HCT116 (cell line): ENCODE data around the gene MAGED1. TPM values are rescaled to one million over a fixed set of nuclear protein-coding genes. Genes with fewer than 3 reads are reported as not detected.

Source experiments
- ATAC-seq: fragments of 200-7000 bp; cut with Tn5 transposase; 2 replicates; pipeline ENCODE4 v1.9.1; 2020; ENCODE audit warnings: mild to moderate bottlenecking, moderate library complexity
- BruUV-seq: library from RNA; stranded (reverse); fragments of 400-500 nt; replicated peaks from 2 replicates; lab custom pipeline; 2021; lab: Mats Ljungman, UMichigan
- CTCF ChIA-PET: fragments of 300-600 bp; sonication (Branson Sonifier 250); formaldehyde crosslinking; loops from one replicate; lab custom pipeline; 2021; ENCODE audit warnings: antibody characterized with exemption; lab: Charles Lee
- POLR2A ChIA-PET: fragments of 300-600, 350-600 bp; sonication (Branson Sonifier 250); formaldehyde crosslinking; loops from one replicate; lab custom pipeline; 2021; ENCODE audit warnings: antibody characterized with exemption; lab: Charles Lee
- RAD21 ChIA-PET, 2 experiments: fragments of 300-600 bp; sonication (Branson Sonifier 250); formaldehyde crosslinking; loops; one replicate each; lab custom pipeline; 2023; ENCODE audit warnings: low total read pairs in 2 of 2; ENCODE audit not compliant: uncharacterized antibody in 2 of 2, unreplicated experiment in 2 of 2, low non-redundant PET in 1 of 2; lab: Charles Lee
- DNase-seq: peaks from one replicate; pipeline ENCODE4 v3.0.0-alpha.2; 2010; ENCODE audit warnings: low read depth, low spot score
- H2AFZ ChIP-seq: fragments of 200-600 bp; shearing (Covaris generic), sonication (generic); 2 replicates; pipeline ENCODE4 v1.6.1; 2017; ENCODE audit warnings: low read depth, mixed run types, mixed read lengths, antibody characterized with exemption, low read length; ENCODE audit not compliant: poor library complexity, severe bottlenecking
- H3K27ac ChIP-seq: 2 replicates; pipeline ENCODE4 v1.5.1; 2012; ENCODE audit warnings: low read depth, low read length
- H3K27me3 ChIP-seq: fragments of 200-600 bp; sonication (generic); 2 replicates; pipeline ENCODE4 v1.6.1; 2016; ENCODE audit warnings: mixed run types, low read length, mixed read lengths; ENCODE audit not compliant: insufficient read depth
- H3K36me3 ChIP-seq, 2 experiments: fragments of 200-500 bp in 1 of 2; fragments of 200-600 bp in 1 of 2; sonication (Bioruptor generic) in 1 of 2; sonication (generic) in 1 of 2; 2 replicates each; pipeline versions ENCODE4 v1.5.1 to v1.6.1; 2014 to 2016; ENCODE audit warnings: low read length in 2 of 2, inconsistent platforms in 1 of 2, mixed read lengths in 1 of 2, mixed run types in 1 of 2; ENCODE audit not compliant: insufficient read depth in 2 of 2, control insufficient read depth in 1 of 2
- H3K4me1 ChIP-seq, 2 experiments: fragments of 200-600 bp in 1 of 2; sonication (generic) in 1 of 2; 2 replicates each; pipeline versions ENCODE4 v1.5.1 to v1.6.1; 2012 to 2017; ENCODE audit warnings: low read length in 2 of 2, inconsistent platforms in 1 of 2, mild to moderate bottlenecking in 1 of 2, mixed read lengths in 1 of 2, mixed run types in 1 of 2, moderate library complexity in 1 of 2; ENCODE audit not compliant: insufficient read depth in 2 of 2, control insufficient read depth in 1 of 2
- H3K4me2 ChIP-seq: fragments of 200-600 bp; sonication (generic); 2 replicates; pipeline ENCODE4 v1.6.1; 2017; ENCODE audit warnings: mixed run types, low read length, mixed read lengths
- H3K4me3 ChIP-seq, 2 experiments: fragments of 200-600 bp in 1 of 2; sonication (generic) in 1 of 2; replicated peaks in 1 of 2; 2 replicates each; pipeline ENCODE4 v1.5.1; 2011 to 2016; ENCODE audit warnings: low read length in 2 of 2, control low read depth in 1 of 2, low read depth in 1 of 2, mild to moderate bottlenecking in 1 of 2, mixed read lengths in 1 of 2, mixed run types in 1 of 2
- H3K79me2 ChIP-seq: fragments of 200-600 bp; sonication (generic); 2 replicates; pipeline ENCODE4 v1.6.1; 2017; ENCODE audit warnings: mild to moderate bottlenecking, mixed run types, low read length, moderate library complexity, mixed read lengths; ENCODE audit not compliant: insufficient read depth
- H3K9ac ChIP-seq: fragments of 200-600 bp; sonication (generic); 2 replicates; pipeline ENCODE4 v1.6.1; 2016; ENCODE audit warnings: low read length, mixed read lengths
- H3K9me2 ChIP-seq: fragments of 200-600 bp; sonication (generic), shearing (Covaris generic); 2 replicates; pipeline ENCODE4 v1.6.1; 2017; ENCODE audit warnings: mixed run types, mild to moderate bottlenecking, moderate library complexity; ENCODE audit not compliant: insufficient read depth
- H3K9me3 ChIP-seq, 2 experiments: fragments of 200-500 bp in 1 of 2; fragments of 200-600 bp in 1 of 2; sonication (Bioruptor generic) in 1 of 2; sonication (generic) in 1 of 2; 2 replicates each; pipeline ENCODE4 v1.6.1; 2014 to 2017; ENCODE audit warnings: low read length in 2 of 2, mixed read lengths in 2 of 2, inconsistent platforms in 1 of 2, low read depth in 1 of 2, mild to moderate bottlenecking in 1 of 2, mixed run types in 1 of 2, moderate library complexity in 1 of 2; ENCODE audit not compliant: control insufficient read depth in 1 of 2, insufficient read depth in 1 of 2
- H4K20me1 ChIP-seq: fragments of 200-600 bp; sonication (generic), shearing (Covaris generic); 2 replicates; pipeline ENCODE4 v1.6.1; 2017; ENCODE audit warnings: mixed run types, mild to moderate bottlenecking, moderate library complexity; ENCODE audit not compliant: insufficient read depth
- CBX3 ChIP-seq: IDR thresholded peaks from 2 replicates; pipeline ENCODE4 v1.6.1; 2012; ENCODE audit warnings: low read depth
- CTCF ChIP-seq, 3 experiments: fragments of 200-600 bp in 1 of 3; sonication (generic) in 1 of 3; IDR thresholded peaks in 2 of 3; conservative IDR thresholded peaks in 1 of 3; 2 replicates each; pipeline ENCODE4 v1.5.1; 2012 to 2017; ENCODE audit warnings: low read depth in 2 of 3, low read length in 2 of 3, antibody characterized with exemption in 1 of 3, borderline replicate concordance in 1 of 3, control low read depth in 1 of 3, mild to moderate bottlenecking in 1 of 3, mixed read lengths in 1 of 3, mixed run types in 1 of 3, moderate library complexity in 1 of 3; ENCODE audit not compliant: insufficient read depth in 1 of 3
- ELF1 ChIP-seq: IDR thresholded peaks from 2 replicates; pipeline ENCODE4 v1.6.1; 2012; ENCODE audit warnings: low read depth, borderline replicate concordance
- EZH2 ChIP-seq: fragments of 200-600 bp; sonication (generic); IDR thresholded peaks from 2 replicates; pipeline ENCODE4 v1.6.1; 2017; ENCODE audit warnings: antibody characterized with exemption, mixed run types
- EZH2phosphoT487 ChIP-seq: fragments of 200-600 bp; IDR thresholded peaks from 2 replicates; pipeline ENCODE4 v1.6.1; 2018; ENCODE audit warnings: antibody characterized with exemption, borderline replicate concordance
- JUND ChIP-seq: IDR thresholded peaks from 2 replicates; pipeline ENCODE4 v1.6.1; 2012
- RAD21 ChIP-seq: IDR thresholded peaks from 2 replicates; pipeline ENCODE4 v1.6.1; 2012; ENCODE audit warnings: low read depth, mild to moderate bottlenecking
- TCF7L2 ChIP-seq: IDR thresholded peaks from 2 replicates; pipeline ENCODE4 v1.7.0; 2011; ENCODE audit warnings: borderline replicate concordance, inconsistent platforms; ENCODE audit not compliant: insufficient read depth, insufficient read length; ENCODE audit errors: extremely low read depth
- YY1 ChIP-seq: IDR thresholded peaks from 2 replicates; pipeline ENCODE4 v1.6.1; 2011; ENCODE audit warnings: low read length, low read depth, moderate library complexity, mild to moderate bottlenecking; ENCODE audit not compliant: insufficient replicate concordance; ENCODE audit errors: extremely low read depth
- ZFX ChIP-seq: fragments of 450-650 bp; IDR thresholded peaks from 2 replicates; pipeline ENCODE4 v1.6.1; 2017
- ZNF274 ChIP-seq: fragments of 200-500 bp; sonication (Bioruptor generic); IDR thresholded peaks from 2 replicates; pipeline ENCODE4 v1.6.1; 2014; ENCODE audit warnings: mild to moderate bottlenecking, low read depth, low read length, inconsistent platforms
- intact Hi-C: fragments of 100-400 bp; cut with micrococcal nuclease; formaldehyde crosslinking; loops from 2 replicates; pipeline ENCODE4 v1.10.0; 2022
- total RNA-seq: library from RNA; stranded (reverse); gene quantifications from one replicate; pipeline ENCODE4 v1.2.1, GENCODE V29; 2021; ENCODE audit not compliant: unreplicated experiment
- TF ChIP-seq, protein P1 (sequence below): IDR thresholded peaks from 2 replicates; pipeline ENCODE4 v1.6.1; 2012; ENCODE audit warnings: low read depth
- TF ChIP-seq, protein P2 (sequence below): IDR thresholded peaks from 2 replicates; pipeline ENCODE4 v1.6.1; 2012

MAGED1 gene
- total RNA-seq, 1 experiment from 2014 or later = 82.3 TPM

DNA sequence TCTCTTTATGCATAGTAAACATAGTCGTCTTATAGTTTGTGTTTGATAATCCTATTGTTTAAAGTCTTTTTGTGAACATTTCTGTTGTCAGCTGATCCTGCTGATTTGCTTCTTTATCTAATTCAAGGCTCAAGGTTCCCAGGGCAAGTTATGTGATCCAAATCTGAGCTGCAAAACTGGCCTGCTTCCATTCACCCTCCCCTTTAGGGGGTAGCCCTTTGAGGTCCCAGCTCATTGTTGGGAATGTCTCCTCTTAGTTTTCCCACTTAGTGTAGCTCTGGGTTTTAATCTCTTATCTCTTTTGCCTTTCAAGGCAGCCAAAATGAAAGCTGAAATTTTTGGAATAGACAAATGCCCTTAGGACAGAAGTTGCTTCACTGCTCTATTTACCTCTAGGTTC lies 40.2 kb upstream of the MAGED1 start:
- no peaks in the 10 kb centered on the region for H3K9me2 ChIP-seq
- no peak overlapping the region for H3K4me3 ChIP-seq
- ATAC-seq (no peak), DNase-seq (no peak)
- ChIA-PET CTCF (no interaction called here), RAD21 (no interaction called here), POLR2A (no interaction called here)
- H3K27ac ChIP-seq = no peak overlapping the region
- intact Hi-C loops = no loop called here
- no peak overlapping the region for H3K4me2 ChIP-seq
- TF ChIP-seq CBX3 = no peak
- TF ChIP-seq ZNF274 = no peak
- no peak for TF ChIP-seq ZFX
- BruUV-seq = no TSS peak
- no peaks in the 10 kb centered on the region for H4K20me1 ChIP-seq
- no peak overlapping the region for H3K9ac ChIP-seq
- H3K27me3 ChIP-seq = no peaks in the 10 kb centered on the region
- H3K36me3 ChIP-seq = no peaks in the 10 kb centered on the region; a peak in 1 of 4 replicates
- no peak overlapping the region for H2AFZ ChIP-seq
- H3K4me1 ChIP-seq = no peaks in the 10 kb centered on the region
- no peaks in the 10 kb centered on the region for H3K9me3 ChIP-seq
- peaks cover 13% of the 10 kb centered on the region for H3K79me2 ChIP-seq

GRCh38 chrX:51855698-51856097 lies 37.7 kb upstream of the MAGED1 start:
- Histone ChIP-seq H3K4me3 (no peak overlapping the region), H2AFZ (no peak overlapping the region), H3K9ac (no peak overlapping the region), H3K79me2 (peaks cover 9% of the 10 kb centered on the region), H3K27ac (no peak overlapping the region), H3K9me3 (no peaks in the 10 kb centered on the region; a peak in 1 of 4 replicates), H3K9me2 (no peaks in the 10 kb centered on the region), H4K20me1 (no peaks in the 10 kb centered on the region), H3K4me1 (no peaks in the 10 kb centered on the region), H3K27me3 (no peaks in the 10 kb centered on the region), H3K36me3 (no peaks in the 10 kb centered on the region; a peak in 1 of 4 replicates), H3K4me2 (no peak overlapping the region)
- DNase-seq (no peak), ATAC-seq (no peak)
- POLR2A ChIA-PET = no interaction called here
- no TSS peak for BruUV-seq
- RAD21 ChIA-PET = no interaction called here
- intact Hi-C loops = no loop called here
- CTCF ChIA-PET = no interaction called here
- TF ChIP-seq EZH2 = no peak
- no peak for TF ChIP-seq CTCF (IDR thresholded peaks at IDR 0.05 in 2 of 3, conservative IDR thresholded peaks at IDR 0.05 in 1 of 3; ENCODE audit: borderline replicate concordance in 1 of 3, insufficient read depth in 1 of 3, low read depth in 2 of 3, low read length in 2 of 3)
- no peak for TF ChIP-seq ZFX
- no peak for TF ChIP-seq RAD21
- TF ChIP-seq, protein P1, sequence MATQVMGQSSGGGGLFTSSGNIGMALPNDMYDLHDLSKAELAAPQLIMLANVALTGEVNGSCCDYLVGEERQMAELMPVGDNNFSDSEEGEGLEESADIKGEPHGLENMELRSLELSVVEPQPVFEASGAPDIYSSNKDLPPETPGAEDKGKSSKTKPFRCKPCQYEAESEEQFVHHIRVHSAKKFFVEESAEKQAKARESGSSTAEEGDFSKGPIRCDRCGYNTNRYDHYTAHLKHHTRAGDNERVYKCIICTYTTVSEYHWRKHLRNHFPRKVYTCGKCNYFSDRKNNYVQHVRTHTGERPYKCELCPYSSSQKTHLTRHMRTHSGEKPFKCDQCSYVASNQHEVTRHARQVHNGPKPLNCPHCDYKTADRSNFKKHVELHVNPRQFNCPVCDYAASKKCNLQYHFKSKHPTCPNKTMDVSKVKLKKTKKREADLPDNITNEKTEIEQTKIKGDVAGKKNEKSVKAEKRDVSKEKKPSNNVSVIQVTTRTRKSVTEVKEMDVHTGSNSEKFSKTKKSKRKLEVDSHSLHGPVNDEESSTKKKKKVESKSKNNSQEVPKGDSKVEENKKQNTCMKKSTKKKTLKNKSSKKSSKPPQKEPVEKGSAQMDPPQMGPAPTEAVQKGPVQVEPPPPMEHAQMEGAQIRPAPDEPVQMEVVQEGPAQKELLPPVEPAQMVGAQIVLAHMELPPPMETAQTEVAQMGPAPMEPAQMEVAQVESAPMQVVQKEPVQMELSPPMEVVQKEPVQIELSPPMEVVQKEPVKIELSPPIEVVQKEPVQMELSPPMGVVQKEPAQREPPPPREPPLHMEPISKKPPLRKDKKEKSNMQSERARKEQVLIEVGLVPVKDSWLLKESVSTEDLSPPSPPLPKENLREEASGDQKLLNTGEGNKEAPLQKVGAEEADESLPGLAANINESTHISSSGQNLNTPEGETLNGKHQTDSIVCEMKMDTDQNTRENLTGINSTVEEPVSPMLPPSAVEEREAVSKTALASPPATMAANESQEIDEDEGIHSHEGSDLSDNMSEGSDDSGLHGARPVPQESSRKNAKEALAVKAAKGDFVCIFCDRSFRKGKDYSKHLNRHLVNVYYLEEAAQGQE = no peak
- TF ChIP-seq JUND = no peak
- TF ChIP-seq CBX3 = no peak
- TF ChIP-seq, protein P2, sequence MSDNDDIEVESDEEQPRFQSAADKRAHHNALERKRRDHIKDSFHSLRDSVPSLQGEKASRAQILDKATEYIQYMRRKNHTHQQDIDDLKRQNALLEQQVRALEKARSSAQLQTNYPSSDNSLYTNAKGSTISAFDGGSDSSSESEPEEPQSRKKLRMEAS = no peak
- TF ChIP-seq ZNF274 = no peak
- no peak for TF ChIP-seq ELF1
- no peak for TF ChIP-seq TCF7L2
- TF ChIP-seq YY1 = no peak
- TF ChIP-seq EZH2phosphoT487 = no peak
